NCI-H2107 treated with DMSO at 0.1 percent for 48 hours (cell line): ENCODE results near the gene NDUFA12.

Experiments used
- DNase-seq: peaks from one replicate; lab custom pipeline; 2025; ENCODE audit not compliant: unreplicated experiment; lab: John Stamatoyannopoulos, UW

NDUFA12 gene

GRCh38 chr12:94982456-94982855, 21.0 kb downstream of the NDUFA12 start:
- no peak for DNase-seq

GRCh38 chr12:94980577-94980976, 22.9 kb downstream of the NDUFA12 start:
- DNase-seq, result no peak

- no peak for DNase-seq
Observed at GRCh38 chr12:94979941-94980340, 23.6 kb downstream of the NDUFA12 start.

- DNase-seq, result no peak
Observed at GRCh38 chr12:94977766-94978468, 25.6 kb downstream of the NDUFA12 start.

GRCh38 chr12:94973221-94973620, 30.3 kb downstream of the NDUFA12 start:
- DNase-seq, result no peak

GRCh38 chr12:94972795-94973194, 30.7 kb downstream of the NDUFA12 start:
- no peak for DNase-seq

GRCh38 chr12:94971923-94972322, 31.6 kb downstream of the NDUFA12 start:
- no peak for DNase-seq

GRCh38 chr12:94970560-94970959, 32.9 kb downstream of the NDUFA12 start:
- DNase-seq, result no peak

- no peak for DNase-seq
Observed at GRCh38 chr12:94969424-94969823, 34.1 kb downstream of the NDUFA12 start.

GRCh38 chr12:94965982-94966630, 37.4 kb downstream of the NDUFA12 start:
- no peak for DNase-seq

GRCh38 chr12:94963649-94964048, 39.8 kb downstream of the NDUFA12 start:
- DNase-seq, result no peak

- DNase-seq, result no peak
Observed at GRCh38 chr12:94962670-94963069, 40.8 kb downstream of the NDUFA12 start.

- no peak for DNase-seq
Observed at GRCh38 chr12:94961911-94962310, 41.6 kb downstream of the NDUFA12 start.

- no peak for DNase-seq
Observed at GRCh38 chr12:94961256-94961824, 42.2 kb downstream of the NDUFA12 start.

GRCh38 chr12:94957006-94957405, 46.5 kb downstream of the NDUFA12 start:
- DNase-seq, result no peak

GRCh38 chr12:94954948-94955592, 48.4 kb downstream of the NDUFA12 start:
- no peak for DNase-seq

GRCh38 chr12:94954029-94954685, 49.3 kb downstream of the NDUFA12 start:
- no peak for DNase-seq

- DNase-seq, result no peak
Observed at GRCh38 chr12:94952325-94952724, 51.2 kb downstream of the NDUFA12 start.

GRCh38 chr12:94951071-94951934, 52.2 kb downstream of the NDUFA12 start:
- no peak for DNase-seq

GRCh38 chr12:94948232-94948810, 55.2 kb downstream of the NDUFA12 start:
- DNase-seq, result no peak
